Spleen (tissue), 11 donors: Measurements from ENCODE around the gene PTPRT. TPM values are rescaled to one million over a fixed set of nuclear protein-coding genes. Genes with fewer than 3 reads are reported as not detected.

ENCODE experiments used
- DNase-seq: peaks from one replicate; pipeline ENCODE4 v3.0.0-alpha.2; 2020
- H3K27ac ChIP-seq, 8 donors: fragments of 200-600 bp; sonication (generic) in 7 of 8; 1 replicate in 4 of 8; 2 replicates in 4 of 8; pipeline versions ENCODE4 v1.5.0 to v1.8.0; 2016 to 2021; ENCODE audit warnings: inconsistent platforms in 4 of 8, mild to moderate bottlenecking in 4 of 8, moderate library complexity in 1 of 8
- H3K27me3 ChIP-seq, 7 donors: fragments of 200-600 bp; sonication (generic) in 6 of 7; replicated peaks in 1 of 7; 1 replicate in 4 of 7; 2 replicates in 3 of 7; pipeline versions ENCODE4 v1.5.0 to v1.8.0; 2016 to 2021; ENCODE audit warnings: inconsistent platforms in 3 of 7, mild to moderate bottlenecking in 1 of 7
- H3K36me3 ChIP-seq, 6 donors: fragments of 200-600 bp; sonication (generic) in 5 of 6; 1 replicate in 4 of 6; 2 replicates in 2 of 6; pipeline versions ENCODE4 v1.5.0 to v1.8.0; 2016 to 2021; ENCODE audit warnings: inconsistent platforms in 2 of 6
- H3K4me1 ChIP-seq, 6 donors: fragments of 200-600 bp; sonication (generic) in 5 of 6; 1 replicate in 3 of 6; 2 replicates in 3 of 6; pipeline versions ENCODE4 v1.5.0 to v1.8.0; 2016 to 2021; ENCODE audit warnings: inconsistent platforms in 3 of 6
- H3K4me3 ChIP-seq, 8 donors: fragments of 200-600 bp; sonication (generic) in 7 of 8; 1 replicate in 4 of 8; 2 replicates in 4 of 8; pipeline versions ENCODE4 v1.5.0 to v1.8.0; 2016 to 2021; ENCODE audit warnings: inconsistent platforms in 4 of 8, mild to moderate bottlenecking in 4 of 8, moderate library complexity in 2 of 8
- H3K9me3 ChIP-seq, 8 donors: fragments of 200-600 bp; sonication (generic) in 7 of 8; 1 replicate in 4 of 8; 2 replicates in 4 of 8; pipeline versions ENCODE4 v1.5.0 to v1.8.0; 2016 to 2021; ENCODE audit warnings: inconsistent platforms in 4 of 8
- CTCF ChIP-seq, 11 experiments: fragments of 200-600 bp in 7 of 11; fragments of 450-650 bp in 4 of 11; sonication (generic) in 4 of 11; IDR thresholded peaks in 8 of 11; conservative IDR thresholded peaks in 3 of 11; 1 replicate in 7 of 11; 2 replicates in 4 of 11; pipeline versions ENCODE4 v1.4.0 to v1.8.0; 2016 to 2021; ENCODE audit warnings: antibody characterized with exemption in 11 of 11, inconsistent platforms in 4 of 11, mild to moderate bottlenecking in 1 of 11
- POLR2A ChIP-seq, 3 donors: fragments of 450-650 bp; IDR thresholded peaks; one replicate each; pipeline ENCODE4 v1.5.1; 2017; ENCODE audit warnings: antibody characterized with exemption in 3 of 3, mild to moderate bottlenecking in 1 of 3
- POLR2AphosphoS5 ChIP-seq, 3 donors: sonication (generic); formaldehyde crosslinking; IDR thresholded peaks; one replicate each; pipeline ENCODE4 v1.5.1; 2017; ENCODE audit warnings: antibody characterized with exemption in 3 of 3
- WGBS, 5 donors: extraction: QIAGEN DNeasy Blood & Tissue Kit in 3 of 5; methylation state at CpG; one replicate each; pipeline versions ENCODE4 v1.1.5 to v1.1.7; 2013 to 2018; 5-methylcytosine and 5-hydroxymethylcytosine counted together
- intact Hi-C: fragments of 100-400 bp; cut with DNase I; formaldehyde crosslinking; loops from one replicate; pipeline ENCODE4 v1.15.0; 2023; ENCODE audit warnings: low total_unique reads
- polyA plus RNA-seq, 3 donors: library from polyadenylated mRNA; stranded (reverse); fragments of 200-250 nt; gene quantifications; one replicate each; pipeline ENCODE4 v1.2.1, GENCODE V29; 2013
- total RNA-seq, 7 donors: library from RNA; depleted of rRNA in 3 of 7; stranded (reverse); fragments of >200 nt in 3 of 7; fragmentation: NEBNext Ultra II Directional in 4 of 7; extraction: Animal tissue kit (Norgen Biotek cat#: 25700) in 4 of 7; gene quantifications; one replicate each; pipeline versions ENCODE4 v1.1.0 to v1.2.1, GENCODE V29; 2016 to 2021
- donor health status: healthy with polysubstance abuse.
- donor health status: DM: no; HTN: no; CAD: no; lungs with moderate emphysema.
- donor health status: DM: no; HTN: no; CAD: no.
- donor health status: Bipolar disorder and iron deficiency.
- donor health status: healthy.
- donor health status: DM: no; HTN: no; CAD: no.
- donor health status: DM: yes; HTN: yes; CAD: no.

Gene PTPRT
- total and polyA plus RNA-seq, 10 donors = 0.02 to 4.7 (median 1.2) TPM

GRCh38 chr20:42656130-42656529 lies 533.6 kb downstream of the PTPRT start:
- DNase-seq = no peak
- Histone ChIP-seq H3K4me3 (no peak overlapping the region), H3K36me3 (no peaks in the 10 kb centered on the region), H3K27ac (no peak overlapping the region), H3K4me1 (no peaks in the 10 kb centered on the region), H3K9me3 (no peaks in the 10 kb centered on the region), H3K27me3 (no peaks in the 10 kb centered on the region)
- 82 to 90% (median 83%) methylated on average over 2 of the region's 2 CpGs for WGBS, 5 donors
- intact Hi-C loops = no loop called here
- TF ChIP-seq POLR2A (IDR thresholded peaks at IDR 0.05) (no peak), POLR2AphosphoS5 (IDR thresholded peaks at IDR 0.05) (no peak)

GRCh38 chr20:42652266-42652665 lies 537.4 kb downstream of the PTPRT start:
- no peak for DNase-seq
- Histone ChIP-seq H3K4me3 (no peak overlapping the region), H3K4me1 (no peaks in the 10 kb centered on the region), H3K9me3 (no peaks in the 10 kb centered on the region), H3K27me3 (no peaks in the 10 kb centered on the region), H3K27ac (no peak overlapping the region), H3K36me3 (no peaks in the 10 kb centered on the region)
- WGBS, 5 donors = 42 to 57% (median 45%) methylated on average over 2 of the region's 2 CpGs
- no peak for TF ChIP-seq POLR2A (IDR thresholded peaks at IDR 0.05)
- no peak for TF ChIP-seq POLR2AphosphoS5 (IDR thresholded peaks at IDR 0.05)
- TF ChIP-seq CTCF (IDR thresholded peaks at IDR 0.05 in 8 of 11, conservative IDR thresholded peaks at IDR 0.05 in 3 of 11) = no peak
- intact Hi-C loops = no loop called here

- Histone ChIP-seq H3K27ac (no peak overlapping the region), H3K9me3 (peaks cover 0 to 6% (median 0%) of the 10 kb centered on the region in 8 donors), H3K4me3 (no peak overlapping the region), H3K27me3 (no peaks in the 10 kb centered on the region), H3K4me1 (no peaks in the 10 kb centered on the region), H3K36me3 (no peaks in the 10 kb centered on the region)
- no peak for DNase-seq
- TF ChIP-seq POLR2AphosphoS5 (IDR thresholded peaks at IDR 0.05) (no peak), POLR2A (IDR thresholded peaks at IDR 0.05) (no peak), CTCF (IDR thresholded peaks at IDR 0.05 in 8 of 11, conservative IDR thresholded peaks at IDR 0.05 in 3 of 11) (no peak)
- intact Hi-C loops = no loop called here
Observed at GRCh38 chr20:42650191-42650746, 539.4 kb downstream of the PTPRT start.

GRCh38 chr20:42649748-42650147 lies 540.0 kb downstream of the PTPRT start:
- no peaks in the 10 kb centered on the region for H3K4me1 ChIP-seq
- no peaks in the 10 kb centered on the region for H3K27me3 ChIP-seq
- intact Hi-C loops = no loop called here
- no peak overlapping the region for H3K4me3 ChIP-seq
- peaks cover 0 to 6% (median 0%) of the 10 kb centered on the region in 8 donors for H3K9me3 ChIP-seq
- no peaks in the 10 kb centered on the region for H3K36me3 ChIP-seq
- H3K27ac ChIP-seq = no peak overlapping the region
- DNase-seq = no peak
- no peak for TF ChIP-seq POLR2AphosphoS5 (IDR thresholded peaks at IDR 0.05)

GRCh38 chr20:42646250-42646649 lies 543.5 kb downstream of the PTPRT start:
- TF ChIP-seq POLR2A (IDR thresholded peaks at IDR 0.05) (no peak), POLR2AphosphoS5 (IDR thresholded peaks at IDR 0.05) (no peak), CTCF (IDR thresholded peaks at IDR 0.05 in 8 of 11, conservative IDR thresholded peaks at IDR 0.05 in 3 of 11) (no peak)
- peaks cover 0 to 30% (median 4%) of the 10 kb centered on the region in 8 donors for H3K9me3 ChIP-seq
- no peak overlapping the region for H3K27ac ChIP-seq
- no peaks in the 10 kb centered on the region for H3K4me1 ChIP-seq
- no peaks in the 10 kb centered on the region for H3K27me3 ChIP-seq
- intact Hi-C loops = no loop called here
- DNase-seq = no peak
- H3K4me3 ChIP-seq = no peak overlapping the region
- 55 to 81% (median 64%) methylated on average over 3 of the region's 3 CpGs for WGBS, 5 donors
- H3K36me3 ChIP-seq = no peaks in the 10 kb centered on the region
